ENCODE results near the gene HNRNPF.

The HNRNPF gene

GRCh38 chr10:43396061-43396927 lies 12.7 kb downstream of the HNRNPF start (continued):
- TF ChIP-seq ZNF211 (tag by site-specific recombination; IDR thresholded peaks at IDR 0.05; ENCODE audit: low read depth) (no peak), ZNF157 (tag by site-specific recombination; IDR thresholded peaks at IDR 0.05) (no peak), KLF16 (tag by site-specific recombination; IDR thresholded peaks at IDR 0.05) (peak; percentile 30; the same call in 1 of the 2 replicates), ZNF843 (tag by site-specific recombination; IDR thresholded peaks at IDR 0.05) (no peak), ZNF2 (tag by site-specific recombination; IDR thresholded peaks at IDR 0.05) (0 out of 2 replicates have a peak, but pooled peaks have one; percentile 39), ZNF18 (tag by site-specific recombination; IDR thresholded peaks at IDR 0.05) (no peak), WT1 (tag by site-specific recombination; IDR thresholded peaks at IDR 0.05) (no peak), ZNF660 (tag by site-specific recombination; IDR thresholded peaks at IDR 0.05) (peak; percentile 42), ZSCAN30 (tag by site-specific recombination; IDR thresholded peaks at IDR 0.05) (peak; percentile 74), ZNF140 (tag by site-specific recombination; IDR thresholded peaks at IDR 0.05) (no peak), ZNF248 (tag by site-specific recombination; IDR thresholded peaks at IDR 0.05) (no peak), ZNF707 (tag by site-specific recombination; IDR thresholded peaks at IDR 0.05) (no peak), FEZF1 (tag by site-specific recombination; IDR thresholded peaks at IDR 0.05) (no peak), ZNF366 (tag by site-specific recombination; conservative IDR thresholded peaks at IDR 0.05) (no peak), ZNF24 (tag by site-specific recombination; IDR thresholded peaks at IDR 0.05) (no peak), BCL11A (tag by site-specific recombination; IDR thresholded peaks at IDR 0.05; ENCODE audit: low read depth) (no peak)
- TF ChIP-seq, protein P1, sequence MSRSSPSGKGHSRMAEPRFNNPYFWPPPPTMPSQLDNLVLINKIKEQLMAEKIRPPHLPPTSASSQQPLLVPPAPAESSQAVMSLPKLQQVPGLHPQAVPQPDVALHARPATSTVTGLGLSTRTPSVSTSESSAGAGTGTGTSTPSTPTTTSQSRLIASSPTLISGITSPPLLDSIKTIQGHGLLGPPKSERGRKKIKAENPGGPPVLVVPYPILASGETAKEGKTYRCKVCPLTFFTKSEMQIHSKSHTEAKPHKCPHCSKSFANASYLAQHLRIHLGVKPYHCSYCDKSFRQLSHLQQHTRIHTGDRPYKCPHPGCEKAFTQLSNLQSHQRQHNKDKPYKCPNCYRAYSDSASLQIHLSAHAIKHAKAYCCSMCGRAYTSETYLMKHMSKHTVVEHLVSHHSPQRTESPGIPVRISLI (tag by site-specific recombination; IDR thresholded peaks at IDR 0.05): no peak

DNA sequence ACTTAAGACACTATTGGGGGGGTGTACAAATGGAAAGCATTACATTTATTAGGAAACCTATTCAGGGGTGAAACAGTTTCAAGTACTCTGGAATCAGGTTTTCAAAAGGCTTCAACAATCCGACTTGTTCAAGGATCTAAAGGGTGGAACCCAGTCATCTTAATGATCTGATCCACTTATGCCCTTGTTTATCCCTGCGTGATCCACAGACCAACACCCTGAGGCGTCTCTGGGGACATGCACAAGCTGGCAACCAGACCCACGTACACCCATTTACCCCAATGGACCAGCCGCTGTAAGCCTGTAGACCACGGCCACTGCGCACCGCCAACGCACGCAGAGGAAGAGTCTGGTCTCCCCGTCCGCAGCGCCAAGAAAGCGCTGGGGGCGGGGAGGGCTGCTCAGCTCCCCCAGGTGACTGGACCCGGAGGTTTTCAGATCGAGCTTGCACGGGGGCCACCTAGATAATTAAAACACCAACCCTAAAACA lies 13.4 kb downstream of the HNRNPF start:
- peak overlapping the region; percentile 58 for H3K4me3 ChIP-seq (ENCODE audit: low read depth, low read length)
- CTCF ChIA-PET: interaction anchor here (0.8 to 1.3 kb wide), 2 partner anchors 10 to 19 kb away, joined by 3 to 4 read pairs; no protein-coding TSS in a partner anchor
- POLR2A ChIA-PET: interaction anchor here (0.6 to 2.5 kb wide), 5 partner anchors 10 to 63 kb away, joined by 6 to 29 read pairs (median 8); partner anchors contain the start of gene HNRNPF
- H3K27ac ChIP-seq (ENCODE audit: extremely low read depth, low read depth, low read length): peak overlapping the region; percentile 99
- no peaks in the 10 kb centered on the region for H3K9me3 ChIP-seq (ENCODE audit: control insufficient read depth, insufficient read depth, low read depth, low read length)
- no peaks in the 10 kb centered on the region; the same call in 1 of the 2 replicates for H3K4me1 ChIP-seq (ENCODE audit: control insufficient read depth, insufficient read depth, low read length)
- H3K36me3 ChIP-seq (ENCODE audit: control insufficient read depth in 2 of 2, insufficient read depth in 1 of 2, low read length in 2 of 2): peaks cover 30 to 67% of the 10 kb centered on the region in 2 experiments
- TF ChIP-seq GLI4 (tag by site-specific recombination; IDR thresholded peaks at IDR 0.05): no peak
- no peak for TF ChIP-seq ZNF768 (tag by site-specific recombination; IDR thresholded peaks at IDR 0.05)
- no peak for TF ChIP-seq TCF7L2 (IDR thresholded peaks at IDR 0.05; ENCODE audit: borderline replicate concordance, low read depth, low read length)
- TF ChIP-seq, protein P2, sequence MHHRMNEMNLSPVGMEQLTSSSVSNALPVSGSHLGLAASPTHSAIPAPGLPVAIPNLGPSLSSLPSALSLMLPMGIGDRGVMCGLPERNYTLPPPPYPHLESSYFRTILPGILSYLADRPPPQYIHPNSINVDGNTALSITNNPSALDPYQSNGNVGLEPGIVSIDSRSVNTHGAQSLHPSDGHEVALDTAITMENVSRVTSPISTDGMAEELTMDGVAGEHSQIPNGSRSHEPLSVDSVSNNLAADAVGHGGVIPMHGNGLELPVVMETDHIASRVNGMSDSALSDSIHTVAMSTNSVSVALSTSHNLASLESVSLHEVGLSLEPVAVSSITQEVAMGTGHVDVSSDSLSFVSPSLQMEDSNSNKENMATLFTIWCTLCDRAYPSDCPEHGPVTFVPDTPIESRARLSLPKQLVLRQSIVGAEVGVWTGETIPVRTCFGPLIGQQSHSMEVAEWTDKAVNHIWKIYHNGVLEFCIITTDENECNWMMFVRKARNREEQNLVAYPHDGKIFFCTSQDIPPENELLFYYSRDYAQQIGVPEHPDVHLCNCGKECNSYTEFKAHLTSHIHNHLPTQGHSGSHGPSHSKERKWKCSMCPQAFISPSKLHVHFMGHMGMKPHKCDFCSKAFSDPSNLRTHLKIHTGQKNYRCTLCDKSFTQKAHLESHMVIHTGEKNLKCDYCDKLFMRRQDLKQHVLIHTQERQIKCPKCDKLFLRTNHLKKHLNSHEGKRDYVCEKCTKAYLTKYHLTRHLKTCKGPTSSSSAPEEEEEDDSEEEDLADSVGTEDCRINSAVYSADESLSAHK (tag by site-specific recombination; IDR thresholded peaks at IDR 0.05): peak; percentile 52; the same call in 1 of the 2 replicates
- TF ChIP-seq EGR2 (tag by site-specific recombination; IDR thresholded peaks at IDR 0.05; ENCODE audit: low read depth): peak; percentile 61
- 0 out of 2 replicates have a peak, but pooled peaks have one; percentile 2 for TF ChIP-seq ZNF677 (tag by site-specific recombination; IDR thresholded peaks at IDR 0.05)
- TF ChIP-seq, protein P3, sequence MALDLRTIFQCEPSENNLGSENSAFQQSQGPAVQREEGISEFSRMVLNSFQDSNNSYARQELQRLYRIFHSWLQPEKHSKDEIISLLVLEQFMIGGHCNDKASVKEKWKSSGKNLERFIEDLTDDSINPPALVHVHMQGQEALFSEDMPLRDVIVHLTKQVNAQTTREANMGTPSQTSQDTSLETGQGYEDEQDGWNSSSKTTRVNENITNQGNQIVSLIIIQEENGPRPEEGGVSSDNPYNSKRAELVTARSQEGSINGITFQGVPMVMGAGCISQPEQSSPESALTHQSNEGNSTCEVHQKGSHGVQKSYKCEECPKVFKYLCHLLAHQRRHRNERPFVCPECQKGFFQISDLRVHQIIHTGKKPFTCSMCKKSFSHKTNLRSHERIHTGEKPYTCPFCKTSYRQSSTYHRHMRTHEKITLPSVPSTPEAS (tag by site-specific recombination; IDR thresholded peaks at IDR 0.05): no peak
- TF ChIP-seq, protein P4, sequence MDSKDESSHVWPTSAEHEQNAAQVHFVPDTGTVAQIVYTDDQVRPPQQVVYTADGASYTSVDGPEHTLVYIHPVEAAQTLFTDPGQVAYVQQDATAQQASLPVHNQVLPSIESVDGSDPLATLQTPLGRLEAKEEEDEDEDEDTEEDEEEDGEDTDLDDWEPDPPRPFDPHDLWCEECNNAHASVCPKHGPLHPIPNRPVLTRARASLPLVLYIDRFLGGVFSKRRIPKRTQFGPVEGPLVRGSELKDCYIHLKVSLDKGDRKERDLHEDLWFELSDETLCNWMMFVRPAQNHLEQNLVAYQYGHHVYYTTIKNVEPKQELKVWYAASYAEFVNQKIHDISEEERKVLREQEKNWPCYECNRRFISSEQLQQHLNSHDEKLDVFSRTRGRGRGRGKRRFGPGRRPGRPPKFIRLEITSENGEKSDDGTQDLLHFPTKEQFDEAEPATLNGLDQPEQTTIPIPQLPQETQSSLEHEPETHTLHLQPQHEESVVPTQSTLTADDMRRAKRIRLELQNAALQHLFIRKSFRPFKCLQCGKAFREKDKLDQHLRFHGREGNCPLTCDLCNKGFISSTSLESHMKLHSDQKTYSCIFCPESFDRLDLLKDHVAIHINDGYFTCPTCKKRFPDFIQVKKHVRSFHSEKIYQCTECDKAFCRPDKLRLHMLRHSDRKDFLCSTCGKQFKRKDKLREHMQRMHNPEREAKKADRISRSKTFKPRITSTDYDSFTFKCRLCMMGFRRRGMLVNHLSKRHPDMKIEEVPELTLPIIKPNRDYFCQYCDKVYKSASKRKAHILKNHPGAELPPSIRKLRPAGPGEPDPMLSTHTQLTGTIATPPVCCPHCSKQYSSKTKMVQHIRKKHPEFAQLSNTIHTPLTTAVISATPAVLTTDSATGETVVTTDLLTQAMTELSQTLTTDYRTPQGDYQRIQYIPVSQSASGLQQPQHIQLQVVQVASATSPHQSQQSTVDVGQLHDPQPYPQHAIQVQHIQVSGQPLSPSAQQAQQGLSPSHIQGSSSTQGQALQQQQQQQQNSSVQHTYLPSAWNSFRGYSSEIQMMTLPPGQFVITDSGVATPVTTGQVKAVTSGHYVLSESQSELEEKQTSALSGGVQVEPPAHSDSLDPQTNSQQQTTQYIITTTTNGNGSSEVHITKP (tag by site-specific recombination; IDR thresholded peaks at IDR 0.05): peak; percentile 13; the same call in 1 of the 2 replicates
- no peak for TF ChIP-seq ZNF785 (tag by site-specific recombination; IDR thresholded peaks at IDR 0.05)

Measured in HEK293 (cell line).